Left ventricle myocardium inferior (tissue), 1 donor: ENCODE measurements around the gene LETM1. TPM values are rescaled to one million over a fixed set of nuclear protein-coding genes. Genes with fewer than 3 reads are reported as not detected.

ENCODE experiments used
- DNase-seq: peaks from one replicate; pipeline ENCODE4 v3.0.0-alpha.2; 2020
- H3K27ac ChIP-seq: fragments of 200-600 bp; replicated peaks from 2 replicates; pipeline ENCODE4 v1.8.0; 2021
- H3K27me3 ChIP-seq: fragments of 200-600 bp; 2 replicates; pipeline ENCODE4 v1.8.0; 2021; ENCODE audit warnings: low read depth
- H3K36me3 ChIP-seq: fragments of 200-600 bp; 2 replicates; pipeline ENCODE4 v1.8.0; 2021
- H3K4me1 ChIP-seq: fragments of 200-600 bp; 2 replicates; pipeline ENCODE4 v1.8.0; 2021
- H3K4me3 ChIP-seq: fragments of 200-600 bp; 2 replicates; pipeline ENCODE4 v1.8.0; 2021; ENCODE audit warnings: mild to moderate bottlenecking, moderate library complexity
- H3K9me3 ChIP-seq: fragments of 200-600 bp; replicated peaks from 2 replicates; pipeline ENCODE4 v1.8.0; 2021
- intact Hi-C: fragments of 100-400 bp; cut with micrococcal nuclease; formaldehyde crosslinking; loops from one replicate; pipeline ENCODE4 v1.11.0; 2022
- total RNA-seq: library from RNA; stranded (reverse); fragmentation: NEBNext Ultra II Directional; extraction: Animal tissue kit (Norgen Biotek cat#: 25700); gene quantifications from one replicate; pipeline ENCODE4 v1.2.1, GENCODE V29; 2021
- TF ChIP-seq, protein P1 (sequence below): fragments of 200-600 bp; IDR thresholded peaks from 2 replicates; pipeline ENCODE4 v1.8.0; 2021; ENCODE audit warnings: antibody characterized with exemption, mild to moderate bottlenecking, borderline replicate concordance
- donor health status: DM: no; HTN: yes; CAD: no; lungs with severe emphysema.

Gene LETM1
- total RNA-seq, 1 donor from 2014 or later, result 38.8 TPM

DNA sequence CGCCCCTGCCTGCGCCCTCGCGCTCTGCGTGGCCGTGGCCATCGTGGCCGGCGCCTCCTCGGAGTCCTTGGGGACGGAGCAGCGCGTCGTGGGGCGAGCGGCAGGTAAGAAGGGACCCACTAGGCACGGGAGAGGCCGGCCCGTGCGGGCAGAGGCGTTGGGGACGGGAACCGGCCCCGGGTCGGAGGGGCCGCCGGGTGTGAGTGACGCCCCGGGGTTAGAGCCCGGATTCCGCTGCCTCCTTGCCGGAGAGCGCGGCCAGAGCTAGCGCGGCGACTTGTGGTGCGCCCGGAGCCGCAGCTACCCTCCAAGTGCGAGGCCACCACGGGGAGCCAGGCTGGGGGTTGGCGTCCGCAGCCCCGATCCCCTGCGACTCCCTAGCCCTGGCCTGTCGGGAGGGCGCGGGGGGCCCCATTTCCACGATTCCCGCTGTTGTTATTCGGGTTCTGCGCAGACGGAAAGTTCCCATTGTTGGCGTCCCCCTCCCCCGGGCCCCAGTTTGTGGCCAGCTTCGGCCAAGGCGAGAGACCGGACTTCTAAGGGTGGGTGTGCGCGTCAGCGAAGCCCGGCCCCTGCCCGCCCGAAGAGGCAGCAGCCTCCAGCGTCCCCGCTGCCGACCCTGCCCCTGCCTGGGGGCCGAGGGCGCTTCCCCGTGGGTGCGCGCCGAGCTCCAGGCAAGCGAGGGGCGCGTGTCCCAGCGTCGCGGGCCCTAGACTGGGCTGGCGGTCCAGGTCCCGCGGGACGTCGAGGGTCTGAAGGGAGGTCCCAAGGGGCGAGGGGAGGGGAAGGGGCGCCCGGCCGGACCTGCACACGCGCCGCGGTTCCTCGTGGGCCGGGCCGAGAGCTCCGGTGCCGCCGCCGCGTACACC lies 61.8 kb downstream of the LETM1 start:
- intact Hi-C loops, result no loop called here
- Histone ChIP-seq H3K27ac (peak overlapping the region; percentile 63), H3K27me3 (peaks cover 62% of the 10 kb centered on the region), H3K36me3 (no peaks in the 10 kb centered on the region), H3K4me1 (peaks cover 29% of the 10 kb centered on the region), H3K9me3 (no peaks in the 10 kb centered on the region), H3K4me3 (peak overlapping the region; percentile 69)
- TF ChIP-seq, protein P1, sequence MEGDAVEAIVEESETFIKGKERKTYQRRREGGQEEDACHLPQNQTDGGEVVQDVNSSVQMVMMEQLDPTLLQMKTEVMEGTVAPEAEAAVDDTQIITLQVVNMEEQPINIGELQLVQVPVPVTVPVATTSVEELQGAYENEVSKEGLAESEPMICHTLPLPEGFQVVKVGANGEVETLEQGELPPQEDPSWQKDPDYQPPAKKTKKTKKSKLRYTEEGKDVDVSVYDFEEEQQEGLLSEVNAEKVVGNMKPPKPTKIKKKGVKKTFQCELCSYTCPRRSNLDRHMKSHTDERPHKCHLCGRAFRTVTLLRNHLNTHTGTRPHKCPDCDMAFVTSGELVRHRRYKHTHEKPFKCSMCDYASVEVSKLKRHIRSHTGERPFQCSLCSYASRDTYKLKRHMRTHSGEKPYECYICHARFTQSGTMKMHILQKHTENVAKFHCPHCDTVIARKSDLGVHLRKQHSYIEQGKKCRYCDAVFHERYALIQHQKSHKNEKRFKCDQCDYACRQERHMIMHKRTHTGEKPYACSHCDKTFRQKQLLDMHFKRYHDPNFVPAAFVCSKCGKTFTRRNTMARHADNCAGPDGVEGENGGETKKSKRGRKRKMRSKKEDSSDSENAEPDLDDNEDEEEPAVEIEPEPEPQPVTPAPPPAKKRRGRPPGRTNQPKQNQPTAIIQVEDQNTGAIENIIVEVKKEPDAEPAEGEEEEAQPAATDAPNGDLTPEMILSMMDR, result no peak
- DNase-seq, result no peak

DNA sequence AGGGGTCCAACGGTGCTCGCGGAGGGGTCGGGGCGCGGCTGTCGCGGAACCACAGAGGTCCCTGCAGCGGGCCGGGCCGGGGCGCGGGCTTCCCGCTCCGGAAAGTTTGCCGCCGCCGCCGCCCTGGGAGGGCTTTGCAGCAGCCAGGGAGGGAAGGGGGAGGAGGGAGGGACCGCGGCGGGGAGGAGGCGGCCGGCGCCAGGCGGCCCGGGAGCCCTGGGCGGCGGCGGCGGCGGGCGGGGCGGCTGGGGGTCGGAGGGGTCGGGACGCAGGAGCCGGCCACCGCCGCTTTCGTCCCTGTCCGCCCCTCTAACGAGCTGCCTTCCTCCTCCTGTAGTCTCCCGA lies 62.5 kb downstream of the LETM1 start:
- Histone ChIP-seq H3K4me1 (peaks cover 29% of the 10 kb centered on the region), H3K27ac (peak overlapping the region; percentile 63), H3K9me3 (no peaks in the 10 kb centered on the region), H3K27me3 (peaks cover 56% of the 10 kb centered on the region), H3K4me3 (peak overlapping the region; percentile 69), H3K36me3 (no peaks in the 10 kb centered on the region)
- DNase-seq, result peak; percentile 52
- intact Hi-C loops, result no loop called here
- TF ChIP-seq, protein P1, result no peak

DNA sequence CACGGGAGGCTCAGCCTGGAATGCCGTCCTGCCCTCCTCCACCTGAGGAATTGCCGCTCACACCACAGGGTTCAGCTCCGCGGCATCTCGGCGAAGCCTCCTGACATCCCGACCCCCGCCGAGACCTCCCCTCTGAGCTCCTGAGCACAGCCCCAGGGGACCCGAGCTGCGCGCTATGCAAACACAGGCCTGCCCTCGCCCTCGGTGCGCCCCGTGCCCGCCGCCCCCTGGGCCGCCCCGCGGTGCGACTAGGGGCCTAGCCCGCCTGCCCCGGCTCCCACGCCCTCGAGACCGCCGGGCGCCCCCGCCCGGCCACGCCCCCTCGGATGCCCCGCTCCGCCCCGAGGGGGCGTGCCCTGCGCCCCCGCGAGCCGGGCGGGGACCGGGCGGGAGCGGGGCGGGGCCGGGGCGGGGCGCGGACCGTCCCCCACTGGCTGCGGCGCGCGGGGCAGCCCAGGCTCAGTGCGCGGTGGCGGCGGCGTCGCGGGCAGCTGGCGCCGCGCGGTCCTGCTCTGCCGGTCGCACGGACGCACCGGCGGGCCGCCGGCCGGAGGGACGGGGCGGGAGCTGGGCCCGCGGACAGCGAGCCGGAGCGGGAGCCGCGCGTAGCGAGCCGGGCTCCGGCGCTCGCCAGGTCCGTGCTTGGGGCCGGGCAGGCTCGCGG lies 63.0 kb downstream of the LETM1 start, which contains the start of gene FGFR3:
FGFR3 (plus strand) TSS at position 462 of the 664 bp plus-strand sequence. CDS start 642 bp downstream, outside the sequence.
- Histone ChIP-seq H3K27me3 (peaks cover 51% of the 10 kb centered on the region), H3K4me3 (peak within 1 kb of the TSS; percentile 69), H3K9me3 (no peaks in the 10 kb centered on the region), H3K4me1 (peaks cover 29% of the 10 kb centered on the region), H3K27ac (peak within 1 kb of the TSS; percentile 63), H3K36me3 (no peaks in the 10 kb centered on the region)
- intact Hi-C loops, result no loop called here
- peak; percentile 33 for DNase-seq
- TF ChIP-seq, protein P1, result no peak

DNA sequence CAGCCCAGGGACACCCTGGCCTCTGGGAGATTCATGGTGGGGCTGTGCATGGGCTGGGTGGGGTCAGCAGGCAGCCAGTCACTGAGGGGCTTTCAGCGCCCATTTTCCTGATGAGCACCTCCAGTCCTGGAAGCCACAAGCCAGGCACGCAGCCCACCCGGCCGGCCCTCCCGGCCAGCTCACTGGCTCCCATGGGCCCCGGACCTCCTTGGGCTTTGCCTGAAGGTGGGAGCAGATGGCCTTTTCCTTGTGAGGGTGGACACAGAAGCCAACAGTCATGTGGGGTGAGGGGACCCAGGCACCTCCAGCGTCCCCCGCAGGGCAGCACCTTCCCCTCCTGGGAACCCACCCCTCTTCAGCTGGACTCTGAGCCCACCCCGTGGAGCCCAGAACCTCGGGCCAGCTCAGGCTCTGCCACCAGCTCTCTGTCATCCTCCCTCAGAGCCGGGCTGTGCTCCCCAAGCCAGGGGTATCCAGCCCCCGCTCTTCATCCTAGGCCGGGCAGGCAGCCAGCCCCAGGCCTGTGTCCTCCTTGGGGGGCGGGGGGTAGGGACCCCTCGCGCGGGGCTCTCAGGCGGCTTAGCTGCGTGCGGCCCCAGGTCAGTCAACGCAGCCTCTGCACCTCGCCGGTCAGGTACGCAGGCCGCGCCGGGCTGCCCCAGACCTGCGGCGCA lies 63.7 kb downstream of the LETM1 start:
- Histone ChIP-seq H3K27ac (peak overlapping the region; percentile 27), H3K4me3 (peak overlapping the region; percentile 53), H3K36me3 (no peaks in the 10 kb centered on the region), H3K9me3 (no peaks in the 10 kb centered on the region), H3K27me3 (peaks cover 44% of the 10 kb centered on the region), H3K4me1 (peaks cover 29% of the 10 kb centered on the region)
- intact Hi-C loops, result no loop called here
- DNase-seq, result no peak
- TF ChIP-seq, protein P1, result no peak

DNA sequence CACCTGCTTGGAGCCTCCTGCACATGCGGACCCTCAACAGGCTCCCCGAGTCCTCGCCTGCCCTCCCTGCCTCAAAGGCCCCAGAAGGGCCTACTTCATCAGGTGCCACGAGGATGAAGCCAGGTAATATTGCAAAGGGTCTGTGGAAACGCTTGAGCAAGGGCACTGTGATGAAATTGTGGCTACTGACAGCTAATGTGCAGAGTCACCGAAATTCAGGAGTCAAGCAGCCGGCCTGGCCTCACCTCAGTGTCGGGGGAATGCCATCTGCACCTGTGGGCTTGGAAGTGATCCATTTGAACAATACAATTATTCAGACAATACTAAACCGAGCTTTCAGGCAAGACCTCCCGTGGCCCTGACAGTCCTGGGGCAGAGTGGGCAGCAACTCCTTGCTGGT lies 66.0 kb downstream of the LETM1 start:
- no peak for DNase-seq
- intact Hi-C loops, result no loop called here
- Histone ChIP-seq H3K36me3 (no peaks in the 10 kb centered on the region), H3K4me1 (peaks cover 27% of the 10 kb centered on the region), H3K9me3 (no peaks in the 10 kb centered on the region), H3K4me3 (no peak overlapping the region), H3K27me3 (peaks cover 22% of the 10 kb centered on the region), H3K27ac (no peak overlapping the region)
- TF ChIP-seq, protein P1, result no peak
